ENCODE measurements around the gene LRPPRC.

Gene LRPPRC

GRCh38 chr2:43899589-43899988 lies 96.2 kb downstream of the LRPPRC start:
- no peak for TF ChIP-seq GATA3 (IDR thresholded peaks at IDR 0.05; ENCODE audit: low read depth, low read length)
- TF ChIP-seq GATA2 (IDR thresholded peaks at IDR 0.05; ENCODE audit: low read depth, low read length) = no peak

- TF ChIP-seq GATA3 (IDR thresholded peaks at IDR 0.05; ENCODE audit: low read depth, low read length) (no peak), GATA2 (IDR thresholded peaks at IDR 0.05; ENCODE audit: low read depth, low read length) (no peak)
These were observed 96.9 kb downstream of the LRPPRC start for GRCh38 chr2:43898838-43899346.

- TF ChIP-seq GATA3 (IDR thresholded peaks at IDR 0.05; ENCODE audit: low read depth, low read length) (no peak), GATA2 (IDR thresholded peaks at IDR 0.05; ENCODE audit: low read depth, low read length) (no peak)
These were observed 97.5 kb downstream of the LRPPRC start for GRCh38 chr2:43898134-43898837.

- TF ChIP-seq GATA2 (IDR thresholded peaks at IDR 0.05; ENCODE audit: low read depth, low read length) (no peak), GATA3 (IDR thresholded peaks at IDR 0.05; ENCODE audit: low read depth, low read length) (no peak)
These were observed 98.3 kb downstream of the LRPPRC start for GRCh38 chr2:43897492-43897891.

- TF ChIP-seq GATA2 (IDR thresholded peaks at IDR 0.05; ENCODE audit: low read depth, low read length) = no peak
- TF ChIP-seq GATA3 (IDR thresholded peaks at IDR 0.05; ENCODE audit: low read depth, low read length) = no peak
These were observed 98.9 kb downstream of the LRPPRC start for GRCh38 chr2:43896906-43897305.

GRCh38 chr2:43894743-43895142 lies 101.0 kb downstream of the LRPPRC start:
- TF ChIP-seq GATA3 (IDR thresholded peaks at IDR 0.05; ENCODE audit: low read depth, low read length) (no peak), GATA2 (IDR thresholded peaks at IDR 0.05; ENCODE audit: low read depth, low read length) (no peak)

GRCh38 chr2:43890855-43891254 lies 104.9 kb downstream of the LRPPRC start:
- TF ChIP-seq GATA2 (IDR thresholded peaks at IDR 0.05; ENCODE audit: low read depth, low read length) = no peak
- no peak for TF ChIP-seq GATA3 (IDR thresholded peaks at IDR 0.05; ENCODE audit: low read depth, low read length)

- TF ChIP-seq GATA2 (IDR thresholded peaks at IDR 0.05; ENCODE audit: low read depth, low read length) (no peak), GATA3 (IDR thresholded peaks at IDR 0.05; ENCODE audit: low read depth, low read length) (no peak)
These were observed 106.4 kb downstream of the LRPPRC start for GRCh38 chr2:43889416-43889815.

GRCh38 chr2:43887176-43887575 lies 108.6 kb downstream of the LRPPRC start:
- no peak for TF ChIP-seq GATA2 (IDR thresholded peaks at IDR 0.05; ENCODE audit: low read depth, low read length)

- TF ChIP-seq GATA2 (IDR thresholded peaks at IDR 0.05; ENCODE audit: low read depth, low read length) (no peak), GATA3 (IDR thresholded peaks at IDR 0.05; ENCODE audit: low read depth, low read length) (no peak)
These were observed 110.6 kb downstream of the LRPPRC start for GRCh38 chr2:43885132-43885632.

- TF ChIP-seq GATA2 (IDR thresholded peaks at IDR 0.05; ENCODE audit: low read depth, low read length) = no peak
- no peak for TF ChIP-seq GATA3 (IDR thresholded peaks at IDR 0.05; ENCODE audit: low read depth, low read length)
These were observed 111.1 kb downstream of the LRPPRC start for GRCh38 chr2:43884689-43885088.

- TF ChIP-seq GATA3 (IDR thresholded peaks at IDR 0.05; ENCODE audit: low read depth, low read length) = no peak
- no peak for TF ChIP-seq GATA2 (IDR thresholded peaks at IDR 0.05; ENCODE audit: low read depth, low read length)
These were observed 113.5 kb downstream of the LRPPRC start for GRCh38 chr2:43882312-43882711.

GRCh38 chr2:43880952-43881351 lies 114.8 kb downstream of the LRPPRC start:
- no peak for TF ChIP-seq GATA2 (IDR thresholded peaks at IDR 0.05; ENCODE audit: low read depth, low read length)
- TF ChIP-seq GATA3 (IDR thresholded peaks at IDR 0.05; ENCODE audit: low read depth, low read length) = no peak

GRCh38 chr2:43880471-43880870 lies 115.3 kb downstream of the LRPPRC start:
- TF ChIP-seq GATA3 (IDR thresholded peaks at IDR 0.05; ENCODE audit: low read depth, low read length) (no peak), GATA2 (IDR thresholded peaks at IDR 0.05; ENCODE audit: low read depth, low read length) (no peak)

- TF ChIP-seq GATA3 (IDR thresholded peaks at IDR 0.05; ENCODE audit: low read depth, low read length) = no peak
- no peak for TF ChIP-seq GATA2 (IDR thresholded peaks at IDR 0.05; ENCODE audit: low read depth, low read length)
These were observed 116.5 kb downstream of the LRPPRC start for GRCh38 chr2:43879261-43879660.

Data from SH-SY5Y (cell line).